ENCODE results near the gene MED17.
"Not testable (repeated sequence)": the region's sequence is repeated elsewhere in the genome, so short reads cannot be mapped to it uniquely, and the experiment has no call there.

Gene MED17

GRCh38 chr11:93757924-93758865, 25.9 kb upstream of the MED17 start:
- DNase-seq: no peak

- not testable (repeated sequence) for DNase-seq
These were observed 25.0 kb upstream of the MED17 start for GRCh38 chr11:93759123-93759522.

DNA sequence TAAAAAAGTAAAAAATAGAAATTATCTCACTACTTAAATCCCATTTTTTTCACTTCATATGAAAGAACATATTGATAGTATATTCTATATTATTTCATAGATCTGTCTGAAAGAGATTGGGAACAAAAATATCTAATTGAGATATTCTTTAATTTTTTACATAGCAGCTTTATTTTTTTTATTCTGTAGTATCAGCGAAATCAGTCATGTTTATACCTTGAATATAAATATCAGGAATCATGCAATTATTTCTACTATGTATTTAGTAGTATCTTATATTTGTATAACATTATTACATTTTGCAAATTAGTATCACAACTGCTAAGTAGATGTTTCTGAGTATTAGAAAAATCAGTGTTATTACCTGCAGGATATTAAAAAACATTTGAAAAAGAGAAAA, 22.2 kb upstream of the MED17 start:
- DNase-seq: no peak

- no peak for DNase-seq
These were observed 18.5 kb upstream of the MED17 start for GRCh38 chr11:93765551-93765950.

GRCh38 chr11:93766504-93766903, 17.6 kb upstream of the MED17 start:
- DNase-seq: no peak

- DNase-seq: no peak
These were observed 17.1 kb upstream of the MED17 start for GRCh38 chr11:93767018-93767417.

DNA sequence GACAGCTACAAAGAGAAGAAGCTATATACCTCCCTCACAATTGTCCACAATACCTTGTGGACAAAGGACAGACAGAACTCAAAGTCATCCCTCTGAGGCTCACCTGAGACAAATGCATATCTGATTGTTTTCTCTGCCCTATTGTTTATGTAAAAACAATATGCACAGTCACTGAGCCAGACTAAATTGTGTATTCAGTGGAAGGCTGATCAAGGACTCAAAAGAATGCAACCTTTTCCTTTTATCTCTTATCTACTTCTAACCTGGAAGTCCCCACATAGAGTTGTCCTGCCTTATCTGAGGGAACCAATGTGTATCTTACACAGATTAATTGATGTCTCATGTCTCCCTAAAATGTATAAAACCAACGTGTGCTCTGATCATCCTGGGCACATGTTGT, 13.9 kb upstream of the MED17 start:
- DNase-seq: no peak

DNA sequence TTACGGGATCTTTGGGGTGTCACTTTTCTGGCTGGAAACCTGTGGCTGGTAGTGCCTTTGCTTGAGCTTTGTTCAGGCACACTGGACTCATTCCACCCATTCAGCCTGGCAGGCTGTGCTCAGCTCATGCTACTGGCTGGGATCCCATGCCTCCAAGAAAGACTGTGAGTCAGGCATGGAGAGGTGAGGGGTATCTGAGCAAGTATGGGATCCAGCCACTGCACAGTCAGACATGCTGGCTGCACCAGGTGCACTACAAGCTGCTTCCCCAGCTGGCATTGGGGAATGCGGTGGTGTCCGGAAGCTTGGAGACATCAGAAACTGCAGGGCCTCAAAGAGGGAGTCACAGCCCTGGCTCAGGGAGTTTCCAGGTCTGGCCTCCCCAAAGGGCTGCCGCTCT, 12.0 kb upstream of the MED17 start:
- no peak for DNase-seq

GRCh38 chr11:93773045-93773477, 11.0 kb upstream of the MED17 start:
- no peak for DNase-seq

DNA sequence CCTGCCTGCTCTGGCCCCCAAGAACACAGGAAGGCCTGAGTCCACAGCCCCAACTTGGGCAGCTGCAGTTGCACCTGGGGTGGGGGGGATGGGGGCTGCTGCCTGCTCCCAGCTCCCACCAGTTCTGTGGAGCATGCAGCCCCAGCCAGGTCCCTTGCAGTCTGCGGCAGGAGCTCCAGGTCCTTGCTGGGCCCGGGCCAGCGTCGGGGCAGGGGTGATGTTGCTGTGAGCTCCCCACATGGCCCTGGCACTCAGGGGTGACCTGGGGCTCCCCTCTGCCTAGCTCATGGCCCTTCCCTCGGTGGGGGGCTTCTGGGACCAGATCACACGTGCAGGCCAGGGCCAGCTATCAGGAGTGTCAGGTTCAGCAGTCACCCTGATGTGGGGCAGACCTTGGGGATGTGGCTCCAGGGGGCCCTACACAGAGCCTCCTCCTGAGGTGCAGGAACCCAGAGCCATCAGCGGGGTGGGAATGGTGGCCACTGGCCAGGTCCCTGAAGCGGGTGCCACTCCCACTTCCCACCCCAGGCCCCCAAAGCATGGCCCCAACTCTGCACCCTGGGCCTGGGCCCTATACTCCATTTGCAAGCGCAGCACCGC, 10.4 kb upstream of the MED17 start:
- no peak for DNase-seq

GRCh38 chr11:93774560-93774959, 9.5 kb upstream of the MED17 start:
- not testable (repeated sequence) for DNase-seq

GRCh38 chr11:93775289-93775688, 8.8 kb upstream of the MED17 start:
- DNase-seq: no peak

DNA sequence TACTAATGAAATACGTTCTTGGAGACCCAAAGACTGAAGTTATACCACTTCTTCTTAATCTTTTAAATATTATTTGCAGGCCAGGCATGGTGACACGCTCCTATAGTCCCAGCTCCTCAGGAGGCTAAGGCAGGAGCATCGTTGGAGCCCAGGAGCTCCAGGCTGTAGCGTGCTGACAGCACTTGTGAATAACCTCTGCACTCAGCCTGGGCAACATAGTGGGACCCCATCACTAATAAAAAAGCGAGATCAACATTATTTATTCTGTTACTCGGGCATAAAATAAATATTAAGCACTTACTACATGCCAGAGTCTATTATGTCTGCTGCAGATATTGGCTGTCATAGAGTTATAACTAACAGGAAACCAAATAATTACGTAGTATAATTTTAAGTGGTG, 720 bp upstream of the MED17 start:
- no peak for DNase-seq

- no peak for DNase-seq
These were observed 327 bp upstream of the MED17 start for GRCh38 chr11:93783765-93784144.

GRCh38 chr11:93784935-93785360, 866 bp downstream of the MED17 start:
- no peak for DNase-seq

DNA sequence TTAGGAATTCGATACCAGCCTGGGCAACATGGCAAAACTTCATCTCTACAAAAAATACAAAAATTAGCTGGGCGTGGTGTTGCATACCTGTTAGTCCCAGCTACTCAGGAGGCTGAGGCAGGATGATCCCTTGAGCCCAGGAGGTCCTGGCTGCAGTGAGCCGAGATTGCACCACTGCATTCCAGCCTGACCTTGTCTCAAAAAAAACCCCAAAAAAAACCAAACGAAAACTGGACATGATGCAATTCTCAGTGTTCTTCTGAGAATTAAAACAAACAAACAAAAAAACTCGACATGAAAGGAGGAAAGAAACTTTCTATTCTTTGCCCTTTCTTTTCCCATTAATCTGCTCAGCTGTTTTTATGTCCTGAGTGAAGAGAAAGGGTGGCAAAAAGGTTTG, 7.4 kb downstream of the MED17 start:
- DNase-seq: no peak

- DNase-seq: no peak
These were observed 12.6 kb downstream of the MED17 start for GRCh38 chr11:93796441-93797231.

DNA sequence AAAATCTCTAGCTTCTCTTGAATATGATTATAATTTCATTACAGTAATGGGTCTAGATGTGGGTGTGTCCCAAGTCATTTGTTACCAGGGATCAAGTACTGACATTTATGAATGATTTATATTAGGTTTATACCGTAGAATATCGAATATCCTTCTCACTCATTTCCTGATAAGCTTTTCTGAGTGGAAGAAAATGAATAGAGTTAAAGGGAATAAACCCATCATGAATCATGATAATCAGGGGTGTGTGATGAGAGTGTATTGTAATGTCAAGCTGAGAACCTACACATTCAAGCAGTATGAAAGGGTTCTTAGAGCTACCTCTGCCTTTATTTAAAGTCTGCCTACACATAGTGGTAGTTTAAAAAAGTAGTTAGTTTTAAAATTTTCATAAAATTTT, 17.3 kb downstream of the MED17 start:
- DNase-seq: no peak

GRCh38 chr11:93804879-93805278, 20.8 kb downstream of the MED17 start:
- no peak for DNase-seq

GRCh38 chr11:93807980-93808379, 23.9 kb downstream of the MED17 start:
- no peak for DNase-seq

GRCh38 chr11:93813974-93814373, 29.9 kb downstream of the MED17 start:
- DNase-seq: no peak

- DNase-seq: no peak
These were observed 31.0 kb downstream of the MED17 start for GRCh38 chr11:93814966-93815633.

Measured in CD4-positive, alpha-beta T cell treated with Interleukin-4 for 4 hours (primary cell).